Lower leg skin (tissue), 3 donors: Measurements from ENCODE around the gene KCNC3.

Experiments used
- CTCF ChIP-seq, 3 donors: fragments of 450-650 bp; IDR thresholded peaks; one replicate each; pipeline ENCODE4 v1.5.1; 2016; ENCODE audit warnings: antibody characterized with exemption in 3 of 3, mild to moderate bottlenecking in 3 of 3, moderate library complexity in 2 of 3
- POLR2A ChIP-seq, 2 donors: fragments of 450-650 bp; IDR thresholded peaks; one replicate each; pipeline ENCODE4 v1.6.1; 2016 to 2017; ENCODE audit warnings: antibody characterized with exemption in 2 of 2, mild to moderate bottlenecking in 1 of 2, moderate library complexity in 1 of 2

GRCh38 chr19:50326101-50326664, 3.0 kb downstream of the KCNC3 start:
- no peak for TF ChIP-seq CTCF (IDR thresholded peaks at IDR 0.05)
- TF ChIP-seq POLR2A (IDR thresholded peaks at IDR 0.05) = no peak
